ENCODE measurements around the gene IFIT1B. TPM values are rescaled to one million over a fixed set of nuclear protein-coding genes. Genes with fewer than 3 reads are reported as not detected.
A peak's percentile ranks its signal among the peaks of the same experiment; 100 is the strongest.

IFIT1B gene
- total and polyA plus RNA-seq, 4 experiments from 2014 or later = not detected

GRCh38 chr10:89357975-89358374, 19.9 kb upstream of the IFIT1B start:
- no peak for DNase-seq
- no peak overlapping the region for H3K27ac ChIP-seq (ENCODE audit: low read depth, low read length)
- no peaks in the 10 kb centered on the region for H3K4me1 ChIP-seq (ENCODE audit: insufficient read depth, low read length)
- ChIA-PET POLR2A (ENCODE audit: partially characterized antibody) (no interaction called here), CTCF (ENCODE audit: partially characterized antibody) (interaction anchor here (2.5 kb wide), 1 partner anchor 12 kb away, joined by 7 read pairs; no protein-coding TSS in a partner anchor)
- H3K4me1 Mint-ChIP-seq = peaks cover 0 to 5% (median 2%) of the 10 kb centered on the region in 4 donors
- H3K9me3 ChIP-seq (ENCODE audit: control insufficient read depth in 1 of 2, low read length in 2 of 2) = no peaks in the 10 kb centered on the region
- H3K27me3 ChIP-seq (ENCODE audit: insufficient read depth, low read length) = no peaks in the 10 kb centered on the region
- H3K4me3 ChIP-seq (ENCODE audit: low read length in 2 of 2) = no peak overlapping the region
- H3K36me3 Mint-ChIP-seq = peaks cover 0 to 6% of the 10 kb centered on the region in 2 donors
- peaks cover 0 to 4% (median 0%) of the 10 kb centered on the region in 8 donors for H3K9me3 Mint-ChIP-seq
- H3K27ac Mint-ChIP-seq = no peak overlapping the region
- no peak overlapping the region for H3K4me3 Mint-ChIP-seq
- no peaks in the 10 kb centered on the region for H3K36me3 ChIP-seq (ENCODE audit: insufficient read depth, low read length)
- intact Hi-C loops (cut with micrococcal nuclease) = no loop called here
- peaks cover 0 to 1% of the 10 kb centered on the region in 2 donors for H3K27me3 Mint-ChIP-seq

DNA sequence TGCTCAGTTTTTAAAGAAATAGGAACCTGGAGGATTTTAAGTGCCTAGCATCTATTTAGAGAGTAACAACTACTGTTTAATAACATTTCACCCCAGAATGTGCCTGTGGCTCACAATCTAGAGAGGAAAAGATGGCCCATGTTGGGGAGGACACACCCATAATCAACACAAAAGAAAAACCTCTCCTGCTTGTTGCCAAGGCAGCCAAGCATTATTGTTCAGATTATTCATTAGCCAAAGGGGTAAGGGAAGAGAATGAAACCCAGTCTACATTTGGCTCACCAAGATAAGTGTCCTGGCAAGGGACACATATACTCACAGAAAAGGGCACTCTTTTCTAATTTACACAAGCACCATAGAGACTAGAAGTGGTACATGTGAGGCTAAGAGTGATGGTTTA, 17.7 kb upstream of the IFIT1B start:
- H3K27ac Mint-ChIP-seq = no peak overlapping the region
- intact Hi-C loops (cut with micrococcal nuclease) = no loop called here
- no peak for DNase-seq
- H3K4me1 Mint-ChIP-seq = peaks cover 4 to 16% (median 8%) of the 10 kb centered on the region in 4 donors
- H3K9me3 Mint-ChIP-seq = no peaks in the 10 kb centered on the region
- H3K4me1 ChIP-seq (ENCODE audit: insufficient read depth, low read length) = peaks cover 4% of the 10 kb centered on the region
- H3K36me3 ChIP-seq (ENCODE audit: insufficient read depth, low read length) = no peaks in the 10 kb centered on the region
- no peak overlapping the region for H3K4me3 ChIP-seq (ENCODE audit: low read length in 2 of 2)
- no peak overlapping the region for H3K4me3 Mint-ChIP-seq
- ChIA-PET POLR2A (ENCODE audit: partially characterized antibody) (no interaction called here), CTCF (ENCODE audit: partially characterized antibody) (interaction anchor here (2.5 kb wide), 1 partner anchor 9 kb away, joined by 7 read pairs; no protein-coding TSS in a partner anchor)
- H3K27ac ChIP-seq (ENCODE audit: low read depth, low read length) = no peak overlapping the region
- H3K9me3 ChIP-seq (ENCODE audit: control insufficient read depth in 1 of 2, low read length in 2 of 2) = no peaks in the 10 kb centered on the region
- H3K27me3 Mint-ChIP-seq = no peaks in the 10 kb centered on the region
- no peaks in the 10 kb centered on the region for H3K27me3 ChIP-seq (ENCODE audit: insufficient read depth, low read length)
- H3K36me3 Mint-ChIP-seq = no peaks in the 10 kb centered on the region

GRCh38 chr10:89362929-89363328, 14.9 kb upstream of the IFIT1B start:
- ChIA-PET CTCF (ENCODE audit: partially characterized antibody) (interaction anchor here (0.9 to 1.1 kb wide), 2 partner anchors 12 to 29 kb away, joined by 3 read pairs; partner anchors contain the start of gene IFIT1), POLR2A (ENCODE audit: partially characterized antibody) (interaction anchor here (0.8 kb wide), 1 partner anchor 51 kb away, joined by 3 read pairs; the partner anchor contains the start of gene IFIT5)
- Histone ChIP-seq H3K9me3 (ENCODE audit: control insufficient read depth in 1 of 2, low read length in 2 of 2) (no peaks in the 10 kb centered on the region), H3K36me3 (ENCODE audit: insufficient read depth, low read length) (no peaks in the 10 kb centered on the region), H3K27me3 (ENCODE audit: insufficient read depth, low read length) (no peaks in the 10 kb centered on the region), H3K27ac (ENCODE audit: low read depth, low read length) (no peak overlapping the region), H3K4me3 (ENCODE audit: low read length in 2 of 2) (no peak overlapping the region), H3K4me1 (ENCODE audit: insufficient read depth, low read length) (peaks cover 12% of the 10 kb centered on the region)
- peaks cover 0 to 6% (median 0%) of the 10 kb centered on the region in 8 donors for H3K9me3 Mint-ChIP-seq
- no peaks in the 10 kb centered on the region for H3K27me3 Mint-ChIP-seq
- intact Hi-C loops (cut with micrococcal nuclease) = no loop called here
- DNase-seq = no peak
- H3K4me1 Mint-ChIP-seq = peaks cover 14 to 22% (median 16%) of the 10 kb centered on the region in 4 donors
- H3K4me3 Mint-ChIP-seq = no peak overlapping the region
- no peak overlapping the region for H3K27ac Mint-ChIP-seq
- no peaks in the 10 kb centered on the region for H3K36me3 Mint-ChIP-seq

- DNase-seq = no peak
- Histone ChIP-seq H3K4me1 (ENCODE audit: insufficient read depth, low read length) (peaks cover 15% of the 10 kb centered on the region), H3K27ac (ENCODE audit: low read depth, low read length) (no peak overlapping the region), H3K9me3 (ENCODE audit: control insufficient read depth in 1 of 2, low read length in 2 of 2) (no peaks in the 10 kb centered on the region), H3K4me3 (ENCODE audit: low read length in 2 of 2) (no peak overlapping the region), H3K27me3 (ENCODE audit: insufficient read depth, low read length) (no peaks in the 10 kb centered on the region), H3K36me3 (ENCODE audit: insufficient read depth, low read length) (no peaks in the 10 kb centered on the region)
- Mint-ChIP-seq H3K27me3 (no peaks in the 10 kb centered on the region), H3K36me3 (no peaks in the 10 kb centered on the region), H3K4me1 (peaks cover 16 to 27% (median 19%) of the 10 kb centered on the region in 4 donors), H3K27ac (peak overlapping the region in 1 of 7 donors; percentile 39), H3K4me3 (peak overlapping the region in 2 of 8 donors; percentile 28 to 40), H3K9me3 (peaks cover 0 to 6% (median 0%) of the 10 kb centered on the region in 8 donors)
- intact Hi-C loops (cut with micrococcal nuclease) = no loop called here
- POLR2A ChIA-PET (ENCODE audit: partially characterized antibody) = interaction anchor here (0.8 kb wide), 1 partner anchor 50 kb away, joined by 3 read pairs; the partner anchor contains the start of gene IFIT5
- CTCF ChIA-PET (ENCODE audit: partially characterized antibody) = interaction anchor here (1.1 kb wide), 2 partner anchors 9 to 28 kb away, joined by 3 to 4 read pairs; partner anchors contain the start of gene IFIT1
Observed at GRCh38 chr10:89363729-89364442, 14.0 kb upstream of the IFIT1B start.

- Mint-ChIP-seq H3K36me3 (no peaks in the 10 kb centered on the region), H3K27ac (no peak overlapping the region), H3K9me3 (peaks cover 0 to 6% (median 0%) of the 10 kb centered on the region in 8 donors), H3K4me3 (no peak overlapping the region), H3K27me3 (peaks cover 0 to under 1% of the 10 kb centered on the region in 2 donors), H3K4me1 (peaks cover 16 to 27% (median 20%) of the 10 kb centered on the region in 4 donors)
- DNase-seq = no peak
- H3K27ac ChIP-seq (ENCODE audit: low read depth, low read length) = no peak overlapping the region
- H3K9me3 ChIP-seq (ENCODE audit: control insufficient read depth in 1 of 2, low read length in 2 of 2) = no peaks in the 10 kb centered on the region
- POLR2A ChIA-PET (ENCODE audit: partially characterized antibody) = interaction anchor here (0.9 kb wide), 1 partner anchor 33 kb away, joined by 3 read pairs; no protein-coding TSS in a partner anchor
- H3K4me3 ChIP-seq (ENCODE audit: low read length in 2 of 2) = no peak overlapping the region
- peaks cover 19% of the 10 kb centered on the region for H3K4me1 ChIP-seq (ENCODE audit: insufficient read depth, low read length)
- CTCF ChIA-PET (ENCODE audit: partially characterized antibody) = interaction anchor here (1.1 kb wide), 1 partner anchor 9 kb away, joined by 4 read pairs; no protein-coding TSS in a partner anchor
- H3K27me3 ChIP-seq (ENCODE audit: insufficient read depth, low read length) = no peaks in the 10 kb centered on the region
- intact Hi-C loops (cut with micrococcal nuclease) = no loop called here
- no peaks in the 10 kb centered on the region for H3K36me3 ChIP-seq (ENCODE audit: insufficient read depth, low read length)
Observed at GRCh38 chr10:89364531-89364930, 13.3 kb upstream of the IFIT1B start.

GRCh38 chr10:89367529-89367928, 10.3 kb upstream of the IFIT1B start:
- Histone ChIP-seq H3K36me3 (ENCODE audit: insufficient read depth, low read length) (no peaks in the 10 kb centered on the region), H3K9me3 (ENCODE audit: control insufficient read depth in 1 of 2, low read length in 2 of 2) (no peaks in the 10 kb centered on the region), H3K27me3 (ENCODE audit: insufficient read depth, low read length) (no peaks in the 10 kb centered on the region), H3K4me1 (ENCODE audit: insufficient read depth, low read length) (peaks cover 19% of the 10 kb centered on the region), H3K27ac (ENCODE audit: low read depth, low read length) (no peak overlapping the region), H3K4me3 (ENCODE audit: low read length in 2 of 2) (no peak overlapping the region)
- peak overlapping the region in 1 of 8 donors; percentile 16 for H3K4me3 Mint-ChIP-seq
- H3K4me1 Mint-ChIP-seq = peaks cover 18 to 22% (median 20%) of the 10 kb centered on the region in 4 donors
- H3K36me3 Mint-ChIP-seq = no peaks in the 10 kb centered on the region
- ChIA-PET CTCF (ENCODE audit: partially characterized antibody) (interaction anchor here (0.9 to 3.6 kb wide), 7 partner anchors 10 to 76 kb away, joined by 4 to 24 read pairs (median 6); partner anchors contain the start of genes IFIT1B and IFIT2), POLR2A (ENCODE audit: partially characterized antibody) (interaction anchor here (1.6 kb wide), 1 partner anchor 32 kb away, joined by 5 read pairs; no protein-coding TSS in a partner anchor)
- intact Hi-C loops (cut with micrococcal nuclease) = loop anchor here (5.0 kb wide), 1 partner anchor 195 kb away; no protein-coding TSS in a partner anchor
- H3K27me3 Mint-ChIP-seq = peaks cover 2% of the 10 kb centered on the region in 2 donors
- H3K9me3 Mint-ChIP-seq = peaks cover 0 to 6% (median 0%) of the 10 kb centered on the region in 8 donors
- H3K27ac Mint-ChIP-seq = peak overlapping the region in 2 of 7 donors; percentile 75 to 78
- DNase-seq = peak in 4 of 5 donors; percentile 14 to 36 (median 28)

DNA sequence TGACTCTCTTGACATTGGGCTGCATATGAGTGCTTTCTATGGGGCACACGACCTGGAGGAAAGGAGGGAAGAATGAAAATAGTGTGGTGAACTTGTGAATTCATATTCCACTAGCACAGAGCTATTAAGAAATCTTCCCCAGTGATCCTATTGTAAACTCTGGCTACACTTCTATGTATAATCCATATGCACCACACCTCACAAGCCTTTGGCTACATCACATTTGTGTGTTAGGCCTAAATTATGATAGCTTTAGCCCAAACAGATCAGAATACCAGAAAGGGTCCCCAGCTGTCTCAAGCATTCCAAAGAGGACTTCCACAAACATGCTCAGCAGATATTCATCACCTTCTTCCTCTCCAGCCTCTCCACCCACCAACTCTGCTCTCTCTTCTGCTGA, 9.7 kb upstream of the IFIT1B start:
- no peak for DNase-seq
- no peak overlapping the region for H3K4me3 Mint-ChIP-seq
- no peaks in the 10 kb centered on the region for H3K36me3 Mint-ChIP-seq
- ChIA-PET CTCF (ENCODE audit: partially characterized antibody) (interaction anchor here (0.9 to 3.6 kb wide), 11 partner anchors 10 to 112 kb away, joined by 4 to 24 read pairs (median 6); partner anchors contain the start of genes IFIT1B and IFIT2), POLR2A (ENCODE audit: partially characterized antibody) (interaction anchor here (1.6 kb wide), 1 partner anchor 33 kb away, joined by 5 read pairs; no protein-coding TSS in a partner anchor)
- Histone ChIP-seq H3K4me3 (ENCODE audit: low read length in 2 of 2) (no peak overlapping the region), H3K9me3 (ENCODE audit: control insufficient read depth in 1 of 2, low read length in 2 of 2) (no peaks in the 10 kb centered on the region), H3K27ac (ENCODE audit: low read depth, low read length) (no peak overlapping the region), H3K27me3 (ENCODE audit: insufficient read depth, low read length) (no peaks in the 10 kb centered on the region), H3K4me1 (ENCODE audit: insufficient read depth, low read length) (peaks cover 19% of the 10 kb centered on the region), H3K36me3 (ENCODE audit: insufficient read depth, low read length) (no peaks in the 10 kb centered on the region)
- intact Hi-C loops (cut with micrococcal nuclease) = loop anchor here (2.0 to 5.0 kb wide), 2 partner anchors 67 to 194 kb away; no protein-coding TSS in a partner anchor
- H3K27me3 Mint-ChIP-seq = peaks cover 2% of the 10 kb centered on the region in 2 donors
- H3K4me1 Mint-ChIP-seq = peaks cover 16 to 21% (median 19%) of the 10 kb centered on the region in 4 donors
- peak overlapping the region in 2 of 7 donors; percentile 75 to 78 for H3K27ac Mint-ChIP-seq
- peaks cover 0 to 6% (median 0%) of the 10 kb centered on the region in 8 donors for H3K9me3 Mint-ChIP-seq
